K562 (cell line): Measurements from ENCODE around the gene TOR1AIP1. TPM values are rescaled to one million over a fixed set of nuclear protein-coding genes. Genes with fewer than 3 reads are reported as not detected.

Experiments
- ATAC-seq: fragments of 200-7000 bp; cut with Tn5 transposase; 3 replicates; pipeline ENCODE4 v1.9.1; 2020; ENCODE audit warnings: moderate library complexity
- BruUV-seq: library from RNA; stranded (reverse); fragments of 400-500 nt; replicated peaks from 2 replicates; lab custom pipeline; 2021; lab: Mats Ljungman, UMichigan
- CTCF ChIA-PET: fragments of 300-600 bp; formaldehyde crosslinking; extraction: SDS; loops from one replicate; lab custom pipeline; 2021; ENCODE audit warnings: low intra/inter-chr PET ratio; lab: Yijun Ruan, JAX
- POLR2A ChIA-PET: fragments of 300-600, 350-650 bp; sonication (Branson Sonifier 250); formaldehyde crosslinking; extraction: SDS; loops from one replicate; lab custom pipeline; 2021; ENCODE audit warnings: antibody characterized with exemption, inconsistent platforms; lab: Yijun Ruan, JAX
- DNase-seq, 4 experiments: peaks; one replicate each; pipeline versions ENCODE4 v3.0.0 to v3.0.0-alpha.2; 2011 to 2018; ENCODE audit warnings: low spot score in 3 of 4, mixed read lengths in 3 of 4; ENCODE audit errors: extremely low read depth in 1 of 4
- FAIRE-seq: peaks from 2 replicates; lab custom pipeline; 2011; peaks lifted over from hg19 to GRCh38; lab: Jason Lieb, UNC
- H2AFZ ChIP-seq: 2 replicates; pipeline ENCODE4 v1.6.0; 2011; ENCODE audit warnings: low read depth, low read length, control low read depth, inconsistent platforms
- H3K27ac ChIP-seq: fragments of 200-600 bp; 3 replicates; pipeline ENCODE4 v1.8.0; 2011; ENCODE audit warnings: low read depth, mild to moderate bottlenecking, control low read depth, inconsistent platforms, low read length, moderate library complexity, mixed read lengths; ENCODE audit errors: extremely low read depth
- H3K27me3 ChIP-seq, 2 experiments: fragments of 300-600 bp in 1 of 2; 2 replicates in 1 of 2; 3 replicates in 1 of 2; pipeline versions ENCODE4 v1.6.0 to v1.8.0; 2011; ENCODE audit warnings: inconsistent platforms in 2 of 2, low read length in 2 of 2, mild to moderate bottlenecking in 1 of 2, mixed read lengths in 1 of 2, moderate library complexity in 1 of 2; ENCODE audit not compliant: control insufficient read depth in 2 of 2, insufficient read depth in 2 of 2
- H3K36me3 ChIP-seq: fragments of 300-600 bp; 3 replicates; pipeline ENCODE4 v1.8.0; 2011; ENCODE audit warnings: mild to moderate bottlenecking, low read length, inconsistent platforms; ENCODE audit not compliant: control insufficient read depth, insufficient read depth
- H3K4me1 ChIP-seq, 2 experiments: fragments of 200-600 bp in 1 of 2; replicated peaks in 1 of 2; 2 replicates in 1 of 2; 3 replicates in 1 of 2; pipeline versions ENCODE4 v1.5.1 to v1.8.0; 2011; ENCODE audit warnings: inconsistent platforms in 2 of 2, low read length in 2 of 2, mild to moderate bottlenecking in 1 of 2, mixed read lengths in 1 of 2, moderate library complexity in 1 of 2; ENCODE audit not compliant: control insufficient read depth in 2 of 2, insufficient read depth in 2 of 2
- H3K4me2 ChIP-seq: 2 replicates; pipeline ENCODE4 v1.6.1; 2011; ENCODE audit warnings: low read length, control low read depth, inconsistent platforms, mixed read lengths; ENCODE audit not compliant: insufficient read depth
- H3K4me3 ChIP-seq: fragments of 200-600 bp; sonication (generic), shearing (Covaris generic); 2 replicates; pipeline ENCODE4 v1.5.1; 2016; ENCODE audit warnings: control low read depth, inconsistent platforms
- H3K79me2 ChIP-seq: fragments of 200-600 bp; 3 replicates; pipeline ENCODE4 v1.8.0; 2011; ENCODE audit warnings: low read length, inconsistent platforms; ENCODE audit not compliant: control insufficient read depth, insufficient read depth
- H3K9ac ChIP-seq, 2 experiments: 2 replicates each; pipeline versions ENCODE4 v1.6.0 to v1.6.1; 2011; ENCODE audit warnings: low read depth in 2 of 2, low read length in 2 of 2, control low read depth in 1 of 2, inconsistent platforms in 1 of 2, mild to moderate bottlenecking in 1 of 2, mixed read lengths in 1 of 2; ENCODE audit not compliant: insufficient read depth in 1 of 2
- H3K9me1 ChIP-seq: one replicate; pipeline ENCODE4 v1.6.0; 2011; ENCODE audit warnings: inconsistent platforms, mild to moderate bottlenecking, low read length, moderate library complexity; ENCODE audit not compliant: control insufficient read depth, insufficient read depth
- H3K9me3 ChIP-seq: replicated peaks from 2 replicates; pipeline ENCODE4 v1.5.1; 2011; ENCODE audit warnings: low read depth, low read length, inconsistent platforms; ENCODE audit not compliant: control insufficient read depth, insufficient read depth
- H4K20me1 ChIP-seq: replicated peaks from 2 replicates; pipeline ENCODE4 v1.6.1; 2011; ENCODE audit warnings: low read length, inconsistent platforms, mixed read lengths; ENCODE audit not compliant: control insufficient read depth, insufficient read depth
- HMG20B ChIP-seq: fragments of 250-450 bp; sonication (Bioruptor Pico); IDR thresholded peaks from 2 replicates; pipeline ENCODE4 v1.5.0; 2021; ENCODE audit warnings: mild to moderate bottlenecking
- KLF6 ChIP-seq: fragments of 250-450 bp; sonication (Bioruptor Pico); IDR thresholded peaks from 2 replicates; pipeline ENCODE4 v1.4.0; 2020; ENCODE audit warnings: mild to moderate bottlenecking, moderate library complexity, borderline replicate concordance
- MGA ChIP-seq: fragments of 450-650 bp; IDR thresholded peaks from 2 replicates; pipeline ENCODE4 v1.6.1; 2016; ENCODE audit warnings: mild to moderate bottlenecking, moderate library complexity
- NR2C1 ChIP-seq, 2 experiments: fragments of 450-650 bp; IDR thresholded peaks; 2 replicates each; pipeline ENCODE4 v1.6.1; 2017; ENCODE audit warnings: mild to moderate bottlenecking in 2 of 2, antibody characterized with exemption in 1 of 2, inconsistent platforms in 1 of 2, missing compliant biosample characterization in 1 of 2, missing genetic modification characterization in 1 of 2
- POLR2AphosphoS5 ChIP-seq: IDR thresholded peaks from 2 replicates; pipeline ENCODE4 v1.6.1; 2011; ENCODE audit warnings: mild to moderate bottlenecking, low read depth, low read length, moderate library complexity; ENCODE audit not compliant: control insufficient read depth, insufficient read depth
- ZNF3 ChIP-seq: fragments of 250-450 bp; sonication (Bioruptor Pico); IDR thresholded peaks from 2 replicates; pipeline ENCODE4 v1.5.0; 2021; ENCODE audit warnings: mild to moderate bottlenecking, moderate library complexity
- ZNF449 ChIP-seq: fragments of 250-450 bp; sonication (Bioruptor Pico); IDR thresholded peaks from 2 replicates; pipeline ENCODE4 v1.8.0; 2022; ENCODE audit warnings: moderate library complexity, mild to moderate bottlenecking, inconsistent platforms
- WGBS: fragments of 100-300 bp; shearing (Covaris generic); methylation state at CpG from one replicate; pipeline ENCODE4 v1.1.6; 2016; ENCODE audit warnings: low coverage, mixed read lengths; ENCODE audit not compliant: insufficient coverage; ENCODE audit errors: missing lambda C conversion rate; 5-methylcytosine and 5-hydroxymethylcytosine counted together
- in situ Hi-C: fragments of 300-500 bp; cut with MboI; formaldehyde crosslinking; loops from 4 replicates; pipeline ENCODE4 v1.15.0; 2018; ENCODE audit warnings: inconsistent platforms, mixed read lengths
- intact Hi-C: fragments of 100-400 bp; cut with micrococcal nuclease; formaldehyde crosslinking; loops from 2 replicates; pipeline ENCODE4 v1.14.2; 2022
- polyA plus RNA-seq, 8 experiments: library from polyadenylated mRNA; depleted of rRNA in 4 of 8; stranded (reverse) in 5 of 8; unstranded in 3 of 8; fragments of >200 nt; fragmentation: Nextera tagmentation in 2 of 8; fragmentation: Illumina TruSeq in 1 of 8; extraction: Ambion mirVana in 2 of 8; extraction: Trizol in 1 of 8; gene quantifications; 2 replicates each; pipeline versions ENCODE4 v1.2.1 to v1.2.3, GENCODE V29; 2011 to 2014; ENCODE audit warnings: inconsistent platforms in 1 of 8, missing spikeins in 1 of 8
- total RNA-seq, 7 experiments: library from RNA; depleted of rRNA in 6 of 7; stranded (reverse); fragments of >200 nt in 6 of 7; fragmentation: Illumina TruSeq in 2 of 7; extraction: Trizol in 2 of 7; gene quantifications; 2 replicates each; pipeline versions ENCODE4 v1.2.1 to v1.2.3, GENCODE V29; 2011 to 2021; ENCODE audit warnings: low replicate concordance in 1 of 7

TOR1AIP1 gene
- total and polyA plus RNA-seq, 9 of the 15 experiments (the other 6 are each of a cell fraction or from before 2014, with no cell fraction given), result 18.1 to 46.9 (median 35.5) TPM

- TF ChIP-seq POLR2AphosphoS5 (no peak), KLF6 (CRISPR knock-in tag) (no peak), ZNF449 (CRISPR knock-in tag) (no peak), NR2C1 (IDR thresholded peaks at IDR 0.05) (no peak), NR2C1 (tag; IDR thresholded peaks at IDR 0.05) (no peak)
Measured at GRCh38 chr1:179933219-179933618, 51.1 kb downstream of the TOR1AIP1 start (continued).

GRCh38 chr1:179935909-179936496 lies 53.9 kb downstream of the TOR1AIP1 start:
- DNase-seq, result peak in 1 of 4 experiments; percentile 24
- no peak overlapping the region; a peak in 1 of 4 replicates for H3K9ac ChIP-seq
- no peaks in the 10 kb centered on the region for H3K9me1 ChIP-seq
- H3K4me1 ChIP-seq, result no peaks in the 10 kb centered on the region
- no peaks in the 10 kb centered on the region for H3K79me2 ChIP-seq
- H3K9me3 ChIP-seq, result no peaks in the 10 kb centered on the region
- H3K4me2 ChIP-seq, result no peak overlapping the region
- peak; percentile 54 for ATAC-seq
- H2AFZ ChIP-seq, result peak overlapping the region; percentile 45; the same call in 1 of the 2 replicates
- intact Hi-C loops, result no loop called here
- H4K20me1 ChIP-seq, result no peaks in the 10 kb centered on the region
- in situ Hi-C loops, result no loop called here
- no TSS peak for BruUV-seq
- CTCF ChIA-PET, result no interaction called here
- POLR2A ChIA-PET, result interaction anchor here (1.0 kb wide), 1 partner anchor 12 kb away, joined by 6 read pairs; no protein-coding TSS in a partner anchor
- no peak for FAIRE-seq
- no peak overlapping the region for H3K27ac ChIP-seq
- H3K4me3 ChIP-seq, result no peak overlapping the region
- H3K36me3 ChIP-seq, result no peaks in the 10 kb centered on the region
- WGBS, result 0% methylated on average over 1 of the region's 1 CpG
- H3K27me3 ChIP-seq, result no peaks in the 10 kb centered on the region
- TF ChIP-seq MGA (no peak), ZNF3 (CRISPR knock-in tag) (no peak), HMG20B (no peak)
